ENCODE measurements around the gene SCAI.

DNA sequence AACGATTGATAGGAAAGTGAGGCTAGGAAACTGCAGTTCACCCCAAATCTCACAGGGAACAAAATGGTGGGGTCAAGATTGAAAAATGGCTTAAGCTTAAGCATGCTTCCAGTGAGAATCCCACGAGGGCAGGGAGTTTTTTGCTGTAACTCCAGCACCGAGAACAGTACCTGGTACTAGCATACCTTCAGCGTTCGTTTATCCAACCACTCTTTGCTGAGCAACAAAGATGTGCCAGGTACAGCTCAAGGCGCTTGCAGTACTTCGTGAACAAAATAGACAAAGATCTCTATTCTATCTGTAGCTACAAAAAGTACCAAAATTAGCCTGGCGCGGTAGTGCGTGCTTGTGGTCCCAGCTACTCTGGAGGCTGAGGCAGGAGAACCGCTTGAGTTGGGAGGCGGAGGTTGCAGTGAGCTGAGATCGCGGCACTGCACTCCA lies 47.1 kb upstream of the SCAI start:
- TF ChIP-seq, protein P1, sequence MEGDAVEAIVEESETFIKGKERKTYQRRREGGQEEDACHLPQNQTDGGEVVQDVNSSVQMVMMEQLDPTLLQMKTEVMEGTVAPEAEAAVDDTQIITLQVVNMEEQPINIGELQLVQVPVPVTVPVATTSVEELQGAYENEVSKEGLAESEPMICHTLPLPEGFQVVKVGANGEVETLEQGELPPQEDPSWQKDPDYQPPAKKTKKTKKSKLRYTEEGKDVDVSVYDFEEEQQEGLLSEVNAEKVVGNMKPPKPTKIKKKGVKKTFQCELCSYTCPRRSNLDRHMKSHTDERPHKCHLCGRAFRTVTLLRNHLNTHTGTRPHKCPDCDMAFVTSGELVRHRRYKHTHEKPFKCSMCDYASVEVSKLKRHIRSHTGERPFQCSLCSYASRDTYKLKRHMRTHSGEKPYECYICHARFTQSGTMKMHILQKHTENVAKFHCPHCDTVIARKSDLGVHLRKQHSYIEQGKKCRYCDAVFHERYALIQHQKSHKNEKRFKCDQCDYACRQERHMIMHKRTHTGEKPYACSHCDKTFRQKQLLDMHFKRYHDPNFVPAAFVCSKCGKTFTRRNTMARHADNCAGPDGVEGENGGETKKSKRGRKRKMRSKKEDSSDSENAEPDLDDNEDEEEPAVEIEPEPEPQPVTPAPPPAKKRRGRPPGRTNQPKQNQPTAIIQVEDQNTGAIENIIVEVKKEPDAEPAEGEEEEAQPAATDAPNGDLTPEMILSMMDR (IDR thresholded peaks at IDR 0.05 in 8 of 11, conservative IDR thresholded peaks at IDR 0.05 in 3 of 11): no peak
- TF ChIP-seq POLR2AphosphoS5 (IDR thresholded peaks at IDR 0.05): no peak

Measured in spleen (tissue), 7 donors.